Measurements from ENCODE around the gene NOX5.

Gene NOX5

DNA sequence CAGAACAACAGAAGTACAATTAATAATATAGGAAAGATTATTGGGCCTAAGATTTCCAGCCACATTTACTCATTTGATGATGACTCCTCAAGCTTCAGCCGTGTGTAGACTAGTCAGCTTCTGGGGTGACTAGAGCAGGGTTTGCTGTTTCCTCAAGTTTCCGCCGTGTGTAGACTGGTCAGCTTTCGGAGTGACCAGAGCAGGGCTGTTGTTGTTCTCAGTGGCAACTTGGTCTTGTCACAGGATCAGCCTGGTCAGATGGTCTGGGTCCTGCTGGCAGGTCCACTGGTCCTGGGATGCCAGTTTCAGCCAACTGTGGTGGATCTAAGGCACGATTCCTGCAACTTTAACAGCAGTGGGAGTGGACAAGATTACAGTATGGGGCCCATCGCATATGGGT is 21.8 kb upstream of the NOX5 start:
- DNase-seq = no peak

DNA sequence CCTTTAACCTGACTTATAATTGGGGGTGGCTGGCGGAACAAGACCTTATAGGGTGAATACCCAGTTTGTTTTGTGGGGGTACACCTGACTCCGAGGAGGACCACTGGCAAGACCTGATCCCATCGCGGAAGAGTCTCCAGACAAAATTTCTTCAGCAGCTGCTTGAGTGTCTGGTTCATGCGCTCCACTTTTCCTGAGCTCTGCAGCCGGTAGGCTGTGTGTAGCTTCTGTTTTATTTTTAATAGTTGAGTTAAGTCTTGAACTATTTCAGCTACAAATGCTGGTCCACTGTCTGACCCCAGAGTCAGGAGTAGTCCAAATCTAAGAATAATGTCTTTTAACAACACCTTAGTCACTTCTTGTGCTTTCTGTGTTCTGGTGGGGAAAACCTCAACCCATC is 21.2 kb upstream of the NOX5 start:
- no peak for DNase-seq

- no peak for DNase-seq
Measured at GRCh38 chr15:68994149-68994548, 20.3 kb upstream of the NOX5 start.

DNA sequence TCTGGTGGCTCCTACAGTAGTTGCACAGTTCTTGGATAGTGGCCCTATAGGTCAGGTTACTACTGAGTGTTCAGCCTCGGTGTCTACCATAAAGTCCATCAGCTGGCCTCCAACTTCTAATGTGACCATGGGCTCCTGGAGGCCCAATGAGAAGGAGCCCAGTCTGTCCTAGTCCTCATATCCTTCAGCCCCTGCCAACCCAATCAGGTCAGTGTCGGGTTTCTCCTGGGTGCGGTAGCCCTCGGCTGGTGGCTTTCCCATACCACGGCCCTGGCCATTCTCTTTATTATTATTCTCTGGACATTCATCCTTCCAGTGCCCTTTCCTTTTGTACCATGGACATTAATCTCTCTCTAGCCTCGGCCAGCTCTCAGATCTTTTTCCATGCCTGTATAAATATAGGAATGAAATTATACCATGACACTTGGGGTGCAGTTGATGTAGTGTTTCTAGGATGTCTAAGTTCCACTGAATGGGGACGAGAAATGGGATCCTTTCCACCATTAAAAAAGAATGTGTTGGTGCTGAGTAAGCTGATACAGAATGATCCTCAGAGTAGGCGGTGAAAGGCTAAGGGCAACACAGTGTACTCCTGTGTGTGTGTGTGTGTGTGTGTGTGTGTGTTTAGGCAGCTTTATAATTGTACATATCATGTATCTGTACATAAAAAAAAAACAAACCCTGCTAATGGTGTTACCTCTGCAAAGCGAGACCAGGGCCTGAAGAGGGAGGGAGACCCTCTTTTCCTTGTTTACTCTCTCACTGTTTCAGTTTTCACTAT is 19.3 kb upstream of the NOX5 start:
- no peak for DNase-seq

DNA sequence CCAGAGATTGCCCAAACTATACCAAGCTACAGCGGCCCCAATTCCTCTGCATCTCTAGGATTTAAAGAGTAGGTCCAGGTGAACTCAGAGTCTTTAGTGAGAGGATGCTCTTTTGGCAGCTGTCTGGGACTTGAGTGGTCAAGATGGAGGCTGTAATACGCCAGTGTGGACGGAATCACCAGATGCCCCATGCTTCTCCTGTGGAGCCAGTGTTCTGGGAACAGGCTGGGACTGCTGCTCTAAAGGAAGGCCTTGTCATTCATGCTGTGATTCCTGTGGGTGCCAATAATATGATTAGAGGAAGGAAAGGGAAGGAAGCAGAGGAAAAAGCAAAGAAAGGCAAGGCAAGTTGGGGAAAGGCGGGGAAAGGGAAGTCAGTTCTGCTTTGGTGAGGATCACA is 17.4 kb upstream of the NOX5 start:
- no peak for DNase-seq

DNA sequence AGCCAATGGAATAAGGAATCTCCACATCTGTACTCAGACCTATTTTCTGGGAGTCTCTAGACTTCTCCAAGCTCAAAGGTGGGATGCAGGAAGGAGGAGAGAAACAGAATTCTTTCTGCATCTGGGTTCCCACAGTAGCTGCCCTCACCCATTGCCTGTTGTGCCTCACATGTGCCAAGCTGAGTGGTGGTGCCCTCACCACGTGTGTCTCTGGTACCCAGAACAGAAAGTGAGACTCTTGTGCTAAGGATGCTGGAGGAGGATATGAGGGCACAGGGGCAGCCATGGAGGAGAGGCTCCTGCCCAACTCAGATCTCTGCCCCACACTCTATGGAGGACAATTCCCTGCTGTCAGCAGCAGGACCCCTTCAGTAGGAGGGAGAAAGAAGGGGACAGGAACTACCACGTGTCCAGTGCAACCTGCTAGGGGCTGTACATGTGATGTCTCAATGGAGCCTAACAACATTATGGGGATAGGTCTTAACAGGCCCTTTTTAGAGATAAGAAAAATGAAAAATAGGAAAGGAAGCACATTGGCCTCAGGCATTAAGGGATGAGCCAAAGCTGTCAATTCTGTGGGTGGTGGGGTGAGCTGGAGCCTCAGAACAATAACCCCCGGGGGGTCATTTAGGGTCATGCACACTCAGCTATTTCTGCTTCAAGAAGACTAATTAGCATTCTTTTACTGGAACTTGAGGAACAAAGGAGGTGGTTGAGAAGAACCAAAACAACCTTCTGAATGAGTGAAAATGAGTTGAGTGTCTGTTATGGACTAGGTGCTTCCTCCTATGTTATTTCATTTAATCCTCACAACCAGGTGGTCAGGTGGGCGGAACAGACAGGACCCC is 16.3 kb upstream of the NOX5 start:
- DNase-seq = no peak

DNA sequence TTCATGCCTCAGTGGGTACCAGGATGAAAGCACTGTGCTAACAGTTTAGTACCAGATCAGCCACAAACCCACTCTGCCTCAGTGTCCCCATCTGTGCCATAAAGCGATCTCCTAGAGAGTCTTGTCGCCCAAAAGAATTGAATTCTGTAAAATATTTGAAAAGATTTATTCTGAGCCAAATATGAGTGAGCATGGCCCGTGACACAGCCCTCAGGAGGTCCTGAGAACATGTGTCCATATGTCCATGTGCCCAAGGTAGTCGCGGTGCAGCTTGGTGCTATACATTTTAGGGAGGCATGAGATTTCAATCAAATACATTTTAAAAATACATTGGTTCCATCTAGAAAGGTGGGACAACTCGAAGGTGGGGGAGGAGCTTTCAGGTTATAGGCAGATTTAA is 15.4 kb upstream of the NOX5 start:
- DNase-seq = no peak

- no peak for DNase-seq
Measured at GRCh38 chr15:69000091-69000490, 14.4 kb upstream of the NOX5 start.

GRCh38 chr15:69000725-69001503 is 13.6 kb upstream of the NOX5 start:
- DNase-seq = no peak

DNA sequence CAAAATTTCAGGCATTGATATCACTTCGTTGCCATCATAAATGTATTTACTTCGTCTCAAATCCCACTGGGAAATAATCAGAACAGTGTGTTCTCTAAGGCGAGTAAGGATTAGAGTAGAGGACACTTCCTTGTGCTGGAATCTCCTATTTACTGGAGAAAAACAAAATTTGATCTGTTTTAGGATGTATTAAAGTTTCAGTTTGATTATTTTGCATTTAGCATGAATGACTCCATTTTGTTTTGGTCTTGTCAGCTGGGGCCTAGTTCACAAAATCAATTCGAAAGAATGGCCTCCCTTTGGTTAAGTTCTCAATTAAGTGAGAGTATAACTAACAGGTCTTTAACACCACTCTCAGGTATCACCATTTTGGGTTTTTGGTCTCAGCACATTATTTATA is 11.7 kb upstream of the NOX5 start:
- DNase-seq = no peak

DNA sequence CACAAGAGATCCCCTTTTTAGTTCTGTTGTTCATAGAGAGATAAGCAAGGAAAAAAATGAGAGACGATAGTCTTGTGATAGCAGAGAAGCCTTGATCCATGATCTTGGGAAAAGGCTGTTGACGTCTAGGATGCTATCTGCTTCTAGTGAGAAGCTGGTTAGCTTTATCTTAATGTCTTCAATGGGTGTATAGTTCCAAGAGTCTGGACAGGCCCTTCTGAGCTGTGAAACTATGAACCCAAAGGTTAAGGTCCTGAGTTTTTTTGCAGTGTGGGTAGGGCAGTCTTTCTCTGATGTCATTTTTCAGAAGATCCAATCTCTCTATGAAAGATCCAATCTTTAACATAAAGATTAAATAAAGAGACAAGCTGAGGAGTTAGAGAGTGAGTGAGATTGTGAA is 10.5 kb upstream of the NOX5 start:
- no peak for DNase-seq

GRCh38 chr15:69008056-69008455 is 6.4 kb upstream of the NOX5 start:
- DNase-seq = no peak

- DNase-seq = peak; percentile 50 to 69 (median 66)
Measured at GRCh38 chr15:69009341-69009740, 5.2 kb upstream of the NOX5 start.

GRCh38 chr15:69011641-69012040 is 2.9 kb upstream of the NOX5 start:
- no peak for DNase-seq

DNA sequence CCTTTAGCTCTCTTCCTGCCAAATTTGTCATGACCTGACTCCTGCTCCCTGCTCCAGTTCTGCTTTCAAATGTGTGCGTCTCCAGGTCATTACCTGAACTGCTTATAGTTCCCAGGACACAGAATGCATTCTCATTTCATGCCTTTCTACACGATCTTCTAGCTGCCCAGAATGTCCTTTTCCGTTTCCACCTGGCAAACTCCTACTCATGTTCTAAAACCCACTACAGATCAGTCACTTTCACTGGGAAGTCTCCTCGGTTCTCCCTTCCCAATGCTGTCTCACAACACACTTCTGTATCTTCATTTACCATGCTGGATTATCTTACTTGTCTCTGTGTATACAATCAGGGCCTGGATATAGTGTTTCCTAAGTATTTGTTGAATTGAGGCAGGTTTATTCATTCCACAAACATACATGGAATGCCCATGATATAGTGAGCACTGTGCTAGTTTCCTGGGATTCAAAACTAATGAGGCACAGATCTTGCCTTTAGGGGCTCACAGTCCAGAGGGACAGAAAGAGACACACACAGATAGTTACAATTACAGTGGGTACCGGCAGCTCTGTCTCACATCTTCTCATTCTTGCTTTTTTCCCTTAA is 1.6 kb upstream of the NOX5 start:
- DNase-seq = no peak

GRCh38 chr15:69013726-69014406 is 629 bp upstream of the NOX5 start:
- DNase-seq = peak in 2 of 3 donors; percentile 15 to 27

- DNase-seq = no peak
Measured at GRCh38 chr15:69015591-69015990, 1.1 kb downstream of the NOX5 start.

GRCh38 chr15:69016021-69016595 is 1.6 kb downstream of the NOX5 start:
- DNase-seq = no peak

DNA sequence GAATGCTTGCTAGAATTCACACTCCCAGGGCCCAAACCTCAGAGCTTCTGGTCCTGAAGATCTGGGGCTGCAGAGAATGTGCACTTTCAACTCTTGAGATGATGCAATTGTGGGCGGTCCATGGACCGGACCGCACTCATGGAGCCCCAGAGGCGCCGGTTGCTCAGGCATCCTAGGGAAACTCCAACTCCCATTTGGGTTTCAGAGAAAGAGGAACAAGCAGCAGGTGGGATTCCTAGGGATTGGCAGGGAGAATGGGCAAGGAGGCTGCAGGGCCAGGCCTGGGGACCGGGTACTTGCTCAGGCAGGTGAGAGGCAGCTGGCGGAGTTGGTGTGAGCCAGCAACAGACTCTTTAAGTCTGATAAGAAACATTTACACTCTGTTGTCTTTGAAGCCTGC is 3.5 kb downstream of the NOX5 start:
- no peak for DNase-seq

DNA sequence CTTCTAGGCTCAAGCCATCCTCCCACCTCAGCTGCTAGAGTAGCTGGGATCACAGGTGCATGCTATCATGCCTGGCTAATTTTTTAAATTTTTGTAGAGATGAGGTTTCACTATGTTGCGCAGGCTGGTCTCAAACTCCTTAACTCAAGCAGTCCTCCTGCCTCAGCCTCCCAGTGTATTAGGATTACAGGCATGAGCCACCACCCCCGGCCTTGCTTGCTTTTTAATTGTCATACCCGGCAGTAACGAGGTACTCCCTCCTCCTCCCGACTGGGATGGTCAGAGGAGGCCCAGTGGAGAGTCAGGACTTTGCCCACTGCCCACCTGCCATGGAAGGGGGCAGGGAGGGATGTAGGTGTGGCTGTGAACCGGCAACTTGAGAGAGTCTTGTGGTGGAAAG is 4.5 kb downstream of the NOX5 start:
- no peak for DNase-seq

DNA sequence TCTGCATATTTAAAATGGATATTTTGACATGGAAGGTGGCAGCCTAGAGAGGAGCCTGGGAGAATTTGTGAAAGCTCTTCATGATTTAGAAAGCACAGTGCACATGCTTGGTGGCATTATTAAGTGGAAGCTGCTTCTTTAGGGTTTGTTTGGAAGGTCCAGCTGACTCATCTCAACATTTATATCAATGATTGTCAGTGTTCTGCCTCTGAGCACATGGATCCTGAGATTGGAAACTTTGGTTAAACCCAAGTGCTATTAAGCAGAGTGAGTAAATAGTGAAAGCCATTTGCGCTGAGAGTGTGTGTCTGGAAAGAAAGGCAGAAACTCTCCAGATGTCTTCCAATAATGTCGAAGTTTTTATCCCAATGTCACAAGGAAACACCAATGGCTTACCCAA is 7.4 kb downstream of the NOX5 start:
- no peak for DNase-seq

DNA sequence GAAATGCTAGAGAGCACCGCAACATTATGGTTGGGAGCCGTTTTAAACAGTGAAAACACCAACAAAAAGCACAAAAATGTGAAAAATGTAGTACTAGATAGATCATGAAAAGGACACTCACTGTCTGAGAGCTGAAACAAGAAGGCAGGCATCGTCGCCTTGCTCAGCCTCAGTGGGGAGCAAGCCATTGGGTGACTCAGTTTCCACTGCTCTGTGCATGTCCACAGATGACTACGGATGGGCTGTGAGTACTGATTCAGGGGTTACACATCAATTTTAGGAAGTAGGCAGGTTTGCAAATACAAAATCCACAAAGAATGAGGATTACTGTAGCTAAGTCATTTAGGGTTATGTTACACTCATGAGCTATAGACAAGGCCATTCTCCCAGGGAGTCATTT is 10.8 kb downstream of the NOX5 start:
- no peak for DNase-seq

Data from suppressor macrophage treated with lipopolysaccharide for 1 hour (primary cell).